ENCODE results near the gene MAP2.

DNA sequence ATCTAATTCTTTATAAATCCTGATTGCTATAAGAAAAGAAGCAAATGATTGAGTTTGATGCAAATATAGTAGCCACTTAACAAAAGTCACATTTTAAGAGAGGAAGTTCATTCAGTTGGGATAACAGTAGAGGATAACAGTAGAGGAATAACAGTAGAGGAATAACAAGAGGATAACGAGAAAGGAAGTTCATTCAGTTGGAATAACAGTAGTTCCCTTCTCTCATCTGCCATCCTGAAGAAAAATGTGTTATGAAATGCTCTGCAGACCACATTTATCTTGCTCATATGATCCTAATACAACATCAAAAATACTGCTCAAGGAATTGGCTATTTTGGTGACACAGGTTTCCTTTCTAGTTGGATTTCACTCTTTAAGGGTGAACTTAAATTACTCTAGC lies 242.4 kb downstream of the MAP2 start:
- TF ChIP-seq, protein P1, sequence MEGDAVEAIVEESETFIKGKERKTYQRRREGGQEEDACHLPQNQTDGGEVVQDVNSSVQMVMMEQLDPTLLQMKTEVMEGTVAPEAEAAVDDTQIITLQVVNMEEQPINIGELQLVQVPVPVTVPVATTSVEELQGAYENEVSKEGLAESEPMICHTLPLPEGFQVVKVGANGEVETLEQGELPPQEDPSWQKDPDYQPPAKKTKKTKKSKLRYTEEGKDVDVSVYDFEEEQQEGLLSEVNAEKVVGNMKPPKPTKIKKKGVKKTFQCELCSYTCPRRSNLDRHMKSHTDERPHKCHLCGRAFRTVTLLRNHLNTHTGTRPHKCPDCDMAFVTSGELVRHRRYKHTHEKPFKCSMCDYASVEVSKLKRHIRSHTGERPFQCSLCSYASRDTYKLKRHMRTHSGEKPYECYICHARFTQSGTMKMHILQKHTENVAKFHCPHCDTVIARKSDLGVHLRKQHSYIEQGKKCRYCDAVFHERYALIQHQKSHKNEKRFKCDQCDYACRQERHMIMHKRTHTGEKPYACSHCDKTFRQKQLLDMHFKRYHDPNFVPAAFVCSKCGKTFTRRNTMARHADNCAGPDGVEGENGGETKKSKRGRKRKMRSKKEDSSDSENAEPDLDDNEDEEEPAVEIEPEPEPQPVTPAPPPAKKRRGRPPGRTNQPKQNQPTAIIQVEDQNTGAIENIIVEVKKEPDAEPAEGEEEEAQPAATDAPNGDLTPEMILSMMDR (conservative IDR thresholded peaks at IDR 0.05): no peak
- no peak for TF ChIP-seq EZH2 (IDR thresholded peaks at IDR 0.05; ENCODE audit: low read depth)

Data from PC-9 (cell line).